K562 (cell line): ENCODE measurements around the gene CCDC85C. TPM values are rescaled to one million over a fixed set of nuclear protein-coding genes. Genes with fewer than 3 reads are reported as not detected.

Experiments used
- ATAC-seq: fragments of 200-7000 bp; cut with Tn5 transposase; 3 replicates; pipeline ENCODE4 v1.9.1; 2020; ENCODE audit warnings: moderate library complexity
- BruUV-seq: library from RNA; stranded (reverse); fragments of 400-500 nt; replicated peaks from 2 replicates; lab custom pipeline; 2021; lab: Mats Ljungman, UMichigan
- CTCF ChIA-PET: fragments of 300-600 bp; formaldehyde crosslinking; extraction: SDS; loops from one replicate; lab custom pipeline; 2021; ENCODE audit warnings: low intra/inter-chr PET ratio; lab: Yijun Ruan, JAX
- POLR2A ChIA-PET: fragments of 300-600, 350-650 bp; sonication (Branson Sonifier 250); formaldehyde crosslinking; extraction: SDS; loops from one replicate; lab custom pipeline; 2021; ENCODE audit warnings: antibody characterized with exemption, inconsistent platforms; lab: Yijun Ruan, JAX
- DNase-seq, 4 experiments: peaks; one replicate each; pipeline versions ENCODE4 v3.0.0 to v3.0.0-alpha.2; 2011 to 2018; ENCODE audit warnings: low spot score in 3 of 4, mixed read lengths in 3 of 4; ENCODE audit errors: extremely low read depth in 1 of 4
- FAIRE-seq: peaks from 2 replicates; lab custom pipeline; 2011; peaks lifted over from hg19 to GRCh38; lab: Jason Lieb, UNC
- H2AFZ ChIP-seq: 2 replicates; pipeline ENCODE4 v1.6.0; 2011; ENCODE audit warnings: low read depth, low read length, control low read depth, inconsistent platforms
- H3K27ac ChIP-seq: fragments of 200-600 bp; 3 replicates; pipeline ENCODE4 v1.8.0; 2011; ENCODE audit warnings: low read depth, mild to moderate bottlenecking, control low read depth, inconsistent platforms, low read length, moderate library complexity, mixed read lengths; ENCODE audit errors: extremely low read depth
- H3K27me3 ChIP-seq, 2 experiments: fragments of 300-600 bp in 1 of 2; 2 replicates in 1 of 2; 3 replicates in 1 of 2; pipeline versions ENCODE4 v1.6.0 to v1.8.0; 2011; ENCODE audit warnings: inconsistent platforms in 2 of 2, low read length in 2 of 2, mild to moderate bottlenecking in 1 of 2, mixed read lengths in 1 of 2, moderate library complexity in 1 of 2; ENCODE audit not compliant: control insufficient read depth in 2 of 2, insufficient read depth in 2 of 2
- H3K36me3 ChIP-seq: fragments of 300-600 bp; 3 replicates; pipeline ENCODE4 v1.8.0; 2011; ENCODE audit warnings: mild to moderate bottlenecking, low read length, inconsistent platforms; ENCODE audit not compliant: control insufficient read depth, insufficient read depth
- H3K4me1 ChIP-seq, 2 experiments: fragments of 200-600 bp in 1 of 2; replicated peaks in 1 of 2; 2 replicates in 1 of 2; 3 replicates in 1 of 2; pipeline versions ENCODE4 v1.5.1 to v1.8.0; 2011; ENCODE audit warnings: inconsistent platforms in 2 of 2, low read length in 2 of 2, mild to moderate bottlenecking in 1 of 2, mixed read lengths in 1 of 2, moderate library complexity in 1 of 2; ENCODE audit not compliant: control insufficient read depth in 2 of 2, insufficient read depth in 2 of 2
- H3K4me2 ChIP-seq: 2 replicates; pipeline ENCODE4 v1.6.1; 2011; ENCODE audit warnings: low read length, control low read depth, inconsistent platforms, mixed read lengths; ENCODE audit not compliant: insufficient read depth
- H3K4me3 ChIP-seq: fragments of 200-600 bp; sonication (generic), shearing (Covaris generic); 2 replicates; pipeline ENCODE4 v1.5.1; 2016; ENCODE audit warnings: control low read depth, inconsistent platforms
- H3K79me2 ChIP-seq: fragments of 200-600 bp; 3 replicates; pipeline ENCODE4 v1.8.0; 2011; ENCODE audit warnings: low read length, inconsistent platforms; ENCODE audit not compliant: control insufficient read depth, insufficient read depth
- H3K9ac ChIP-seq, 2 experiments: 2 replicates each; pipeline versions ENCODE4 v1.6.0 to v1.6.1; 2011; ENCODE audit warnings: low read depth in 2 of 2, low read length in 2 of 2, control low read depth in 1 of 2, inconsistent platforms in 1 of 2, mild to moderate bottlenecking in 1 of 2, mixed read lengths in 1 of 2; ENCODE audit not compliant: insufficient read depth in 1 of 2
- H3K9me1 ChIP-seq: one replicate; pipeline ENCODE4 v1.6.0; 2011; ENCODE audit warnings: inconsistent platforms, mild to moderate bottlenecking, low read length, moderate library complexity; ENCODE audit not compliant: control insufficient read depth, insufficient read depth
- H3K9me3 ChIP-seq: replicated peaks from 2 replicates; pipeline ENCODE4 v1.5.1; 2011; ENCODE audit warnings: low read depth, low read length, inconsistent platforms; ENCODE audit not compliant: control insufficient read depth, insufficient read depth
- H4K20me1 ChIP-seq: replicated peaks from 2 replicates; pipeline ENCODE4 v1.6.1; 2011; ENCODE audit warnings: low read length, inconsistent platforms, mixed read lengths; ENCODE audit not compliant: control insufficient read depth, insufficient read depth
- CBX3 ChIP-seq, 2 experiments: IDR thresholded peaks; 1 replicate in 1 of 2; 2 replicates in 1 of 2; pipeline ENCODE4 v1.6.1; 2012; ENCODE audit warnings: inconsistent platforms in 2 of 2, low read length in 2 of 2, borderline replicate concordance in 1 of 2, control low read depth in 1 of 2
- CREB3 ChIP-seq: fragments of 450-650 bp; conservative IDR thresholded peaks from 2 replicates; pipeline ENCODE4 v1.6.1; 2016; ENCODE audit warnings: missing genetic modification characterization, low read depth, mild to moderate bottlenecking, missing compliant biosample characterization, moderate library complexity
- CTBP1 ChIP-seq: fragments of 450-650 bp; IDR thresholded peaks from 2 replicates; pipeline ENCODE4 v1.6.1; 2016; ENCODE audit warnings: borderline replicate concordance
- DDX20 ChIP-seq: fragments of 450-650 bp; IDR thresholded peaks from 2 replicates; pipeline ENCODE4 v1.6.1; 2016; ENCODE audit warnings: missing genetic modification characterization, low read depth, mild to moderate bottlenecking, missing compliant biosample characterization, moderate library complexity
- E2F8 ChIP-seq: fragments of 450-650 bp; IDR thresholded peaks from 2 replicates; pipeline ENCODE4 v1.7.1; 2018; ENCODE audit warnings: mild to moderate bottlenecking, low read depth; ENCODE audit not compliant: partially characterized antibody
- HOXB6 ChIP-seq: fragments of 250-450 bp; sonication (Bioruptor Pico); IDR thresholded peaks from 2 replicates; pipeline ENCODE4 v1.5.1; 2022; ENCODE audit warnings: mild to moderate bottlenecking, borderline replicate concordance
- NR2F6 ChIP-seq: fragments of 450-650 bp; formaldehyde crosslinking; IDR thresholded peaks from 2 replicates; pipeline ENCODE4 v1.4.0; 2020; ENCODE audit warnings: mild to moderate bottlenecking
- POLR2G ChIP-seq: fragments of 200-400 bp; formaldehyde crosslinking; IDR thresholded peaks from 2 replicates; pipeline ENCODE4 v1.6.1; 2017; ENCODE audit warnings: low read depth, mild to moderate bottlenecking, antibody characterized with exemption, low read length, moderate library complexity
- STAT5A ChIP-seq: IDR thresholded peaks from 2 replicates; pipeline ENCODE4 v1.6.1; 2012; ENCODE audit warnings: low read length, inconsistent platforms, borderline replicate concordance
- TRIM24 ChIP-seq, 2 experiments: fragments of 450-650 bp; IDR thresholded peaks; 2 replicates each; pipeline ENCODE4 v1.6.1; 2016
- ZFP36 ChIP-seq: fragments of 150-350 bp; IDR thresholded peaks from 2 replicates; pipeline ENCODE4 v1.6.1; 2018; ENCODE audit warnings: low read length, low read depth; ENCODE audit not compliant: partially characterized antibody
- WGBS: fragments of 100-300 bp; shearing (Covaris generic); methylation state at CpG from one replicate; pipeline ENCODE4 v1.1.6; 2016; ENCODE audit warnings: low coverage, mixed read lengths; ENCODE audit not compliant: insufficient coverage; ENCODE audit errors: missing lambda C conversion rate; 5-methylcytosine and 5-hydroxymethylcytosine counted together
- in situ Hi-C: fragments of 300-500 bp; cut with MboI; formaldehyde crosslinking; loops from 4 replicates; pipeline ENCODE4 v1.15.0; 2018; ENCODE audit warnings: inconsistent platforms, mixed read lengths
- intact Hi-C: fragments of 100-400 bp; cut with micrococcal nuclease; formaldehyde crosslinking; loops from 2 replicates; pipeline ENCODE4 v1.14.2; 2022
- polyA plus RNA-seq, 8 experiments: library from polyadenylated mRNA; depleted of rRNA in 4 of 8; stranded (reverse) in 5 of 8; unstranded in 3 of 8; fragments of >200 nt; fragmentation: Nextera tagmentation in 2 of 8; fragmentation: Illumina TruSeq in 1 of 8; extraction: Ambion mirVana in 2 of 8; extraction: Trizol in 1 of 8; gene quantifications; 2 replicates each; pipeline versions ENCODE4 v1.2.1 to v1.2.3, GENCODE V29; 2011 to 2014; ENCODE audit warnings: inconsistent platforms in 1 of 8, missing spikeins in 1 of 8
- total RNA-seq, 7 experiments: library from RNA; depleted of rRNA in 6 of 7; stranded (reverse); fragments of >200 nt in 6 of 7; fragmentation: Illumina TruSeq in 2 of 7; extraction: Trizol in 2 of 7; gene quantifications; 2 replicates each; pipeline versions ENCODE4 v1.2.1 to v1.2.3, GENCODE V29; 2011 to 2021; ENCODE audit warnings: low replicate concordance in 1 of 7

CCDC85C gene
- total and polyA plus RNA-seq, 9 of the 15 experiments (the other 6 are each of a cell fraction or from before 2014, with no cell fraction given) = 0.18 to 22.0 (median 6.3) TPM

- H3K4me3 ChIP-seq = no peak overlapping the region
Measured at GRCh38 chr14:99573000-99573330, 31.0 kb downstream of the CCDC85C start.

More at GRCh38 chr14:99573000-99573330, 31.0 kb downstream of the CCDC85C start:
- H4K20me1 ChIP-seq = peaks cover 55% of the 10 kb centered on the region
- in situ Hi-C loops (no loop called here), intact Hi-C loops (loop anchor here (1.0 kb wide), 1 partner anchor 32 kb away; no protein-coding TSS in a partner anchor)
- H3K4me1 ChIP-seq = peaks cover 24 to 81% of the 10 kb centered on the region in 2 experiments
- peak overlapping the region; percentile 71 for H3K4me2 ChIP-seq
- DNase-seq (no peak), ATAC-seq (peak; percentile 5), FAIRE-seq (no peak)
- no TSS peak for BruUV-seq
- H3K27me3 ChIP-seq = no peaks in the 10 kb centered on the region
- H3K9ac ChIP-seq = peak overlapping the region in 1 of 2 experiments; percentile 65; a peak in 2 of 4 replicates
- peaks cover 2% of the 10 kb centered on the region for H3K9me1 ChIP-seq
- no peaks in the 10 kb centered on the region for H3K36me3 ChIP-seq
- 56% methylated on average over 14 of the region's 16 CpGs for WGBS
- H3K9me3 ChIP-seq = no peaks in the 10 kb centered on the region
- POLR2A ChIA-PET = interaction anchor here (1.3 kb wide), 1 partner anchor 31 kb away, joined by 4 read pairs; no protein-coding TSS in a partner anchor
- H2AFZ ChIP-seq = no peak overlapping the region
- H3K27ac ChIP-seq = no peak overlapping the region
- 0 out of 3 replicates have a peak, but pooled peaks cover 4% of the 10 kb centered on the region for H3K79me2 ChIP-seq
- TF ChIP-seq CTBP1 = no peak
- no peak for TF ChIP-seq DDX20 (tag)
- no peak for TF ChIP-seq E2F8
- no peak for TF ChIP-seq STAT5A
- TF ChIP-seq CBX3 (IDR thresholded peaks at IDR 0.05; ENCODE audit: borderline replicate concordance in 1 of 2, low read length in 2 of 2) = no peak
- no peak for TF ChIP-seq CREB3
- no peak for TF ChIP-seq ZFP36
- TF ChIP-seq TRIM24 (IDR thresholded peaks at IDR 0.05) = no peak
- TF ChIP-seq NR2F6 (CRISPR knock-in tag) = no peak
- no peak for TF ChIP-seq HOXB6 (CRISPR knock-in tag)
- no peak for TF ChIP-seq POLR2G
- CTCF ChIA-PET = no interaction called here
